CD4-positive, alpha-beta T cell treated with Interferon alpha-2 for 1 hour (primary cell): ENCODE data around the gene GADD45G.

Experiments
- DNase-seq, 2 donors: peaks; one replicate each; pipeline ENCODE4 v3.0.0-alpha.2; 2020 to 2022

The GADD45G gene

GRCh38 chr9:89604729-89605464 lies at the start of gene GADD45G:
Gene GADD45G, plus strand, starts transcription at chr9:89605012. Its CDS starts 110 bp downstream, at chr9:89605122.
- peak; percentile 86 to 90 for DNase-seq

- no peak for DNase-seq
Measured at GRCh38 chr9:89555036-89555415, 49.8 kb upstream of the GADD45G start.

- DNase-seq: no peak
Measured at GRCh38 chr9:89555451-89556375, 49.1 kb upstream of the GADD45G start.

- no peak for DNase-seq
Measured at GRCh38 chr9:89558196-89558899, 46.5 kb upstream of the GADD45G start.

GRCh38 chr9:89558948-89559347 lies 45.9 kb upstream of the GADD45G start:
- DNase-seq: no peak

- DNase-seq: no peak
Measured at GRCh38 chr9:89562186-89562814, 42.5 kb upstream of the GADD45G start.

GRCh38 chr9:89563571-89564345 lies 41.1 kb upstream of the GADD45G start:
- no peak for DNase-seq

- no peak for DNase-seq
Measured at GRCh38 chr9:89564346-89564878, 40.4 kb upstream of the GADD45G start.

- no peak for DNase-seq
Measured at GRCh38 chr9:89567649-89568048, 37.2 kb upstream of the GADD45G start.

- DNase-seq: no peak
Measured at GRCh38 chr9:89574309-89574708, 30.5 kb upstream of the GADD45G start.

- DNase-seq: peak in 1 of 2 donors; percentile 53
Measured at GRCh38 chr9:89576404-89576839, 28.4 kb upstream of the GADD45G start.

GRCh38 chr9:89577363-89577762 lies 27.4 kb upstream of the GADD45G start:
- no peak for DNase-seq

GRCh38 chr9:89579741-89580385 lies 24.9 kb upstream of the GADD45G start:
- peak; percentile 18 to 27 for DNase-seq

- no peak for DNase-seq
Measured at GRCh38 chr9:89586311-89586710, 18.5 kb upstream of the GADD45G start.

- DNase-seq: no peak
Measured at GRCh38 chr9:89588271-89588879, 16.4 kb upstream of the GADD45G start.

GRCh38 chr9:89590415-89590814 lies 14.4 kb upstream of the GADD45G start:
- DNase-seq: no peak

- DNase-seq: no peak
Measured at GRCh38 chr9:89591274-89592212, 13.3 kb upstream of the GADD45G start.

- no peak for DNase-seq
Measured at GRCh38 chr9:89592213-89592815, 12.5 kb upstream of the GADD45G start.
